Omental fat pad (tissue), 4 donors: Measurements from ENCODE around the gene KIF26B. TPM values are rescaled to one million over a fixed set of nuclear protein-coding genes. Genes with fewer than 3 reads are reported as not detected.

Source experiments
- ATAC-seq: fragments of 150-250 bp; one replicate; pipeline ENCODE4 v1.9.1; 2016; ENCODE audit warnings: mild to moderate bottlenecking, moderate library complexity; ENCODE audit not compliant: low FRiP score
- DNase-seq: peaks from one replicate; pipeline ENCODE4 v3.0.0-alpha.2; 2019; ENCODE audit warnings: low spot score
- total RNA-seq, 4 donors: library from RNA; depleted of rRNA; stranded (reverse); fragments of >200 nt; gene quantifications; one replicate each; pipeline ENCODE4 v1.1.0, GENCODE V29; 2016
- TF ChIP-seq, protein P1 (sequence below), 3 donors: fragments of 450-650 bp; IDR thresholded peaks; one replicate each; pipeline ENCODE4 v1.5.1; 2016 to 2017; ENCODE audit warnings: antibody characterized with exemption in 3 of 3, mild to moderate bottlenecking in 3 of 3, moderate library complexity in 2 of 3

KIF26B gene
- total RNA-seq = under 1 TPM; 0.13 to 0.96 (median 0.39) TPM

DNA sequence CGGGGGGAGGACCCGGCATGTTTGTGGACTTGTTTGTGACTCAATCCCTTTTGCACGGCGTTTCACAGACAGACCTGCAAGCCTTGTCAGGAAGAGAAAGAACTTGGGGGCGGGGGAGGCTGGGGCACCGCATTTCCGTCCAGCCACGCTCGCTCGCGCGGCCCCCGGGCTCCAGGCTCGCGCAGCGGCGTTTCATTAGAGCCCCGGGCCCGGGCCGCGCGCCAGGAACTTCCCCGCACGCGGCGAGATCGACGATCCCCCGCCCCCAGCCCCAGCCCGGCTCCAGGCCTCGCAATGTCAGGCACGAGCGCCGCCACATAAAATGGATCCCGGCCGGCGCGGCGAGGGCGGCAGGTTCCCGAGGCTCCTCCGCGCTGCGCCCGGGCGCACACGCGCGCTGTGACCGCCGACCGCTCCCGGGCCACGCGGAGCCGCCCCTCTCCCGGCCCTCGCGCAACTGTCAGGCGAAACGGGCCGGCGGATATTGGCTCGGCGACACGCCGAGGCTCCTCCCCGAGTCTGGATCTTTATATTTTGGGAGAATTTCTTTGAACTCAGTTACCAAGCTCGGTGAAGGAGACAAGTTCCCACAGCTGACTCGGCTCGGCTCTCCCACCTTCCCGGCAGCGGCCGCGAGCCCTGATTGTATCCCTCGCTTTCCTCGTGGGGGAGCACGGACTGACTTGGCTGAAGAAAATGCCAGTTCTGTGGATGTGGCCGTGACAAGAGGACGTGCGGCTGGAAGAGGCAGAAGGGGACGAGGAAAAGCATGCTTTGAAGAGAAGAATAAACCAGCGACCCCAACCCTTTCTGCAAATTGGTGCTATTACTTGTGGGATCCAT lies at the start of gene KIF26B:
TSS of gene KIF26B (plus strand) at position 557 of the 843 bp plus-strand sequence. CDS start 440 bp downstream, outside the sequence.
- DNase-seq (no peak), ATAC-seq (no peak)
- TF ChIP-seq, protein P1, sequence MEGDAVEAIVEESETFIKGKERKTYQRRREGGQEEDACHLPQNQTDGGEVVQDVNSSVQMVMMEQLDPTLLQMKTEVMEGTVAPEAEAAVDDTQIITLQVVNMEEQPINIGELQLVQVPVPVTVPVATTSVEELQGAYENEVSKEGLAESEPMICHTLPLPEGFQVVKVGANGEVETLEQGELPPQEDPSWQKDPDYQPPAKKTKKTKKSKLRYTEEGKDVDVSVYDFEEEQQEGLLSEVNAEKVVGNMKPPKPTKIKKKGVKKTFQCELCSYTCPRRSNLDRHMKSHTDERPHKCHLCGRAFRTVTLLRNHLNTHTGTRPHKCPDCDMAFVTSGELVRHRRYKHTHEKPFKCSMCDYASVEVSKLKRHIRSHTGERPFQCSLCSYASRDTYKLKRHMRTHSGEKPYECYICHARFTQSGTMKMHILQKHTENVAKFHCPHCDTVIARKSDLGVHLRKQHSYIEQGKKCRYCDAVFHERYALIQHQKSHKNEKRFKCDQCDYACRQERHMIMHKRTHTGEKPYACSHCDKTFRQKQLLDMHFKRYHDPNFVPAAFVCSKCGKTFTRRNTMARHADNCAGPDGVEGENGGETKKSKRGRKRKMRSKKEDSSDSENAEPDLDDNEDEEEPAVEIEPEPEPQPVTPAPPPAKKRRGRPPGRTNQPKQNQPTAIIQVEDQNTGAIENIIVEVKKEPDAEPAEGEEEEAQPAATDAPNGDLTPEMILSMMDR (IDR thresholded peaks at IDR 0.05) = no peak

DNA sequence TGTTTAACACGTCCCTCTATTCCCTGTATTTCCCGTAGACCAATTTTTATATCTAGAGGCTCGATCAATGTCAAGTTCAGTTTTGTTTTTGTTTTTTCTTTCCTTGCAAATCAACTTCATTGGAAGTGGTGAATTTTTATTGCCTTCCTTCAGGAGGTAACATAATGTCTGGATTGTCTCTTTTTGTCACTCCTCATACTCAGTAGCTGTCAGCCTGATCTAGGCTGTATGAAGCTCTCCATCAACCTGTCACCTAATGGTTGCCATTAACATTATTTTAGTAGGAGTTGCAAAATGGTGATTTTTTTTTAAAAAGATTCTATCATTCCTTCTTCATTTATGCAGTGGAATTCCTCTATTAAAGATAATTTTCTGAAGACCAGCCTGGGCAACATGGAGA lies 49.7 kb upstream of the KIF26B start:
- TF ChIP-seq, protein P1 (IDR thresholded peaks at IDR 0.05) = no peak
- no peak for ATAC-seq
- DNase-seq = no peak

DNA sequence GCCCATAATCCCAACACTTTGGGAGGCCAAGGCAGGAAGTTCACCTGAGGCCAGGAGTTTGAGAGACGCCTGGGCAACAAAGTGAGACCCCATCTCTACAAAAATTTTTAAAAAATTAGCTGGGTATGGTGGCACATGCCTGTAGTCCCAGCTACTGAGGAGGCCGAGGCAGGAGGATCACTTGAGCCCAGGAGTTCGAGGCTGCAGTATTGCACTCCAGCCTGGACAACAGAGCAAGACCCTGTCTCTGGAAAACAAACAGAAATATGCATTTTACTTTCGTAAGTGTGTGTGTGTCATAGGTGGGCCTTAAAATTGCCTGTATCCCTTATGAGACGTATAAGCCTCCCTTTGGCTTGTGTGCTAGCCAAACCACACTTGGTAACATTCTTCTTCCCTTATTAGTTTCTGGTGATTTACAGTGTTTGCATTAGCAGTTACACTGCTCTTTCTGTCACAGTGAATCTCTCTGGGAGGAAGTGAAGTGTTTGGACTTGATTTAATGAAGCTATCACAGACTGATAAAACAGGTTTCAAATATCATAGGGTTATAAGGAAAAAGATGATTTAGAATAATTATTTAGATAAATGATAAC lies 48.9 kb upstream of the KIF26B start:
- no peak for ATAC-seq
- TF ChIP-seq, protein P1 (IDR thresholded peaks at IDR 0.05) = no peak
- no peak for DNase-seq

DNA sequence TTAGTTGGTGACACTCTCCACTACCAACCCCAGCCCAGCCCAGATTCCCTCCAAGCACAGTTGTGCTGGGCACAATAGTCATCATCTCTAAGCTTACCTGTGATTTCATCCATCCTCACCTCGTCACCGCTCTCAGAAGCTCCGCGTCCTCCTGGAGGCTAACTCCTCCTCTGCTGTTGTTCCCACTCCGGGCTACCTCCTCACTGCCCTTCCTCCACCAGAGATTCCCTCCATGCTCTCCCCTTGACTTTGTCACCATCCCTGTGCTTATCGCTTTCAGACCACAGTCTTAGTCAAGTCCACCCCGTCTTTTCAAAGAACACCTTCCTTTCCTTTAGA lies 47.0 kb upstream of the KIF26B start:
- ATAC-seq (no peak), DNase-seq (no peak)
- TF ChIP-seq, protein P1 (IDR thresholded peaks at IDR 0.05) = no peak

DNA sequence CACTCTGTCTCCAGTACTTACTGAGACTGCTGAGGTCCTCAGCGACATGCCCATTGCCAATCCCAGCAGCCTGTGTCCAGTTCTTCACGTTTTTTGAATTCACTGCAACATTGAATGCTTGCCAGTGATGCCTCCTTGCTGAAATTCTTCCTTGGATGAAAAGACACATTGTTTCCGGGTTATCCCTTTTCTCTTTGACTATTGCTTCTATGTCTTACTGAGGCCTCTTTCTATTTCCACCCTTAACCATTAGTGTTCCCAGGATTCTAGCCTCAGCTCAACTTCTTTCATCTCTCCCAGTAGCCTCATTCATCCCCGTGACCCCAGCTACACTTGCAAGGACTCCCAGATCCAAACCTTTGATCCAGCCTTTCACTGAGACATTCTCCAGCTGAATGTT lies 46.5 kb upstream of the KIF26B start:
- ATAC-seq = no peak
- no peak for DNase-seq
- TF ChIP-seq, protein P1 (IDR thresholded peaks at IDR 0.05) = no peak

DNA sequence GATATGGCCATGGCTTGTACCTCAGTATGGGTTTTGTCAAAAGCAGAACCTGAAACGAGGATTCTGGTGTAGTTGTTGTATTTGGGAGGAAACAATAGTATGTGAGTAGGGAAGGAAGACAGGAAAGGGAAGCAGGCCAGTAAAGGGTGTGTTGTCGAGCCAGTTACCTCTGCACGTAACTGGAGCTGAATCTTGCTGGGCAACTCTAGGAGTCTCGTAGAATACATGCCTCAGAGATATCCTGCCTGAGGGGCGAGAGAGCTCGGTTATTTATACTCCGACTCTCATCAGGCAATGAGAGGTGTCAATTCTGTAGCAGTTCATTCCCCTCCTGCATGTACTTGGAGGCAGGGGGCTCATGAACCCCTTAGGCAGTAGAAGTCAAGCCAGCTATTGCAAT lies 45.9 kb upstream of the KIF26B start:
- TF ChIP-seq, protein P1 (IDR thresholded peaks at IDR 0.05) = no peak
- DNase-seq (no peak), ATAC-seq (no peak)

DNA sequence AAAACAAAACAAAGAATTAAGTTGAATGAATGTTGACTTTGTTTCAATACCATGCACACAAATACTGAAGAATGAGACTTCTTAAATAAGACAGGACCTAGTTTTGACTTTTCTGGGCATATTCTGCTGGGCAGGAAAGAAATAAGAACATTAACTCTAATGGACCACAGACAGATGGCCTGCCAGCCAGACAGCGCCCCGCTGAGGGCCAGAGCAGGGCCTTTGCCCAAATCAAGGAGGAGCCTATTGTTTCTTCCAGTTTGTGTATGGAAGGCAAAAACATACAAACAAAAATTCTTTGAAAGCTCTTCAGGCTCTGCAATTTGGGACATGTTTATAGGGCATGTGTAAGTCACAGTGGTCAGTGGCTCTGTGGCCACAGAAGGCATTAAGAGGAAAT lies 44.4 kb upstream of the KIF26B start:
- DNase-seq (no peak), ATAC-seq (no peak)
- TF ChIP-seq, protein P1 (IDR thresholded peaks at IDR 0.05) = no peak
